GM23248 (cell line): ENCODE results near the gene RNF121. TPM values are rescaled to one million over a fixed set of nuclear protein-coding genes. Genes with fewer than 3 reads are reported as not detected.

Experiments
- DNase-seq: peaks from one replicate; pipeline ENCODE4 v3.0.0-alpha.2; 2015
- H2AFZ ChIP-seq: fragments of 200-600 bp; sonication (generic); 2 replicates; pipeline ENCODE4 v1.6.1; 2016; ENCODE audit warnings: antibody characterized with exemption
- H3F3A ChIP-seq: fragments of 200-600 bp; sonication (generic); 2 replicates; pipeline ENCODE4 v1.6.1; 2016; ENCODE audit warnings: mild to moderate bottlenecking, antibody characterized with exemption, mixed run types; ENCODE audit not compliant: insufficient read depth
- H3K27ac ChIP-seq: fragments of 200-600 bp; sonication (generic); 2 replicates; pipeline ENCODE4 v1.5.1; 2016; ENCODE audit warnings: mild to moderate bottlenecking
- H3K27me3 ChIP-seq: fragments of 200-600 bp; sonication (generic); replicated peaks from 2 replicates; pipeline ENCODE4 v1.6.1; 2016; ENCODE audit warnings: mild to moderate bottlenecking; ENCODE audit not compliant: insufficient read depth
- H3K36me3 ChIP-seq: fragments of 200-600 bp; sonication (generic); 2 replicates; pipeline ENCODE4 v1.6.1; 2016; ENCODE audit warnings: low read depth, mild to moderate bottlenecking
- H3K4me1 ChIP-seq: fragments of 200-600 bp; sonication (generic); 2 replicates; pipeline ENCODE4 v1.6.1; 2016; ENCODE audit warnings: mild to moderate bottlenecking; ENCODE audit not compliant: insufficient read depth
- H3K4me2 ChIP-seq: fragments of 200-600 bp; sonication (generic); one replicate; pipeline ENCODE4 v1.6.1; 2016; ENCODE audit warnings: mild to moderate bottlenecking; ENCODE audit not compliant: unreplicated experiment
- H3K4me3 ChIP-seq: fragments of 200-600 bp; sonication (generic); 2 replicates; pipeline ENCODE4 v1.5.1; 2016; ENCODE audit warnings: mild to moderate bottlenecking
- H3K79me2 ChIP-seq: fragments of 200-600 bp; sonication (generic); 2 replicates; pipeline ENCODE4 v1.6.1; 2016; ENCODE audit warnings: mild to moderate bottlenecking; ENCODE audit not compliant: insufficient read depth
- H3K9ac ChIP-seq: fragments of 200-600 bp; sonication (generic); 2 replicates; pipeline ENCODE4 v1.6.1; 2016; ENCODE audit warnings: mild to moderate bottlenecking
- H3K9me2 ChIP-seq: fragments of 200-600 bp; sonication (generic); 2 replicates; pipeline ENCODE4 v1.6.1; 2016; ENCODE audit warnings: mixed run types, mild to moderate bottlenecking, moderate library complexity; ENCODE audit not compliant: insufficient read depth
- H3K9me3 ChIP-seq: fragments of 200-600 bp; sonication (generic); one replicate; pipeline ENCODE4 v1.6.1; 2017; ENCODE audit warnings: low read depth
- H4K20me1 ChIP-seq: fragments of 200-600 bp; sonication (generic); 2 replicates; pipeline ENCODE4 v1.6.0; 2016; ENCODE audit not compliant: insufficient read depth
- EZH2 ChIP-seq: fragments of 200-600 bp; sonication (generic); IDR thresholded peaks from 2 replicates; pipeline ENCODE4 v1.6.1; 2018; ENCODE audit warnings: antibody characterized with exemption, mild to moderate bottlenecking; ENCODE audit not compliant: insufficient read depth, poor library complexity, severe bottlenecking
- EZH2phosphoT487 ChIP-seq: fragments of 200-600 bp; sonication (generic); IDR thresholded peaks from 2 replicates; pipeline ENCODE4 v1.6.1; 2018; ENCODE audit warnings: antibody characterized with exemption, moderate library complexity, mild to moderate bottlenecking, low read depth; ENCODE audit not compliant: insufficient read depth
- WGBS, 2 experiments: methylation state at CpG; one replicate each; pipeline ENCODE4 v1.1.6; 2015 to 2017; ENCODE audit warnings: low lambda C conversion rate in 2 of 2, low coverage in 1 of 2; ENCODE audit errors: missing lambda C conversion rate in 2 of 2; 5-methylcytosine and 5-hydroxymethylcytosine counted together
- in situ Hi-C: fragments of 300-500 bp; cut with MboI; formaldehyde crosslinking; loops from 2 replicates; pipeline ENCODE4 v1.15.0; 2020
- polyA plus RNA-seq: library from polyadenylated mRNA; unstranded; fragments of >200 nt; fragmentation: Nextera tagmentation; extraction: Ambion mirVana; gene quantifications from 2 replicates; pipeline ENCODE4 v1.2.1, GENCODE V29; 2016
- total RNA-seq: library from RNA; depleted of rRNA; stranded (reverse); fragments of >200 nt; shearing (Covaris generic); gene quantifications from 2 replicates; pipeline ENCODE4 v1.2.3, GENCODE V29; 2014

RNF121 gene
- total and polyA plus RNA-seq, 2 experiments from 2014 or later: 19.9 to 20.3 TPM

GRCh38 chr11:72005347-72006260, 76.8 kb downstream of the RNF121 start:
- H3K9me2 ChIP-seq: no peaks in the 10 kb centered on the region
- peaks cover 10% of the 10 kb centered on the region for H3K79me2 ChIP-seq
- no peaks in the 10 kb centered on the region for H3K4me1 ChIP-seq
- 85 to 88% methylated on average over 20 of the region's 20 CpGs for WGBS, 2 experiments
- no peak overlapping the region for H3K4me3 ChIP-seq
- H3K27me3 ChIP-seq: no peaks in the 10 kb centered on the region
- H3F3A ChIP-seq: peaks cover 52% of the 10 kb centered on the region
- H4K20me1 ChIP-seq: no peaks in the 10 kb centered on the region
- H3K36me3 ChIP-seq: peaks cover 41% of the 10 kb centered on the region; the same call in 1 of the 2 replicates
- DNase-seq: no peak
- TF ChIP-seq EZH2 (no peak), EZH2phosphoT487 (no peak)
- no peak overlapping the region for H2AFZ ChIP-seq
- H3K9me3 ChIP-seq: no peaks in the 10 kb centered on the region
- H3K4me2 ChIP-seq: no peak overlapping the region
- in situ Hi-C loops: no loop called here
- no peak overlapping the region for H3K9ac ChIP-seq
- no peak overlapping the region for H3K27ac ChIP-seq

- no peak for DNase-seq
- H3F3A ChIP-seq: peaks cover 52% of the 10 kb centered on the region
- no peak overlapping the region for H2AFZ ChIP-seq
- H3K9me3 ChIP-seq: no peaks in the 10 kb centered on the region
- H3K36me3 ChIP-seq: peaks cover 48% of the 10 kb centered on the region; the same call in 1 of the 2 replicates
- no peaks in the 10 kb centered on the region for H4K20me1 ChIP-seq
- no peak overlapping the region for H3K4me2 ChIP-seq
- H3K79me2 ChIP-seq: peaks cover 19% of the 10 kb centered on the region
- TF ChIP-seq EZH2phosphoT487 (no peak), EZH2 (no peak)
- no peaks in the 10 kb centered on the region for H3K9me2 ChIP-seq
- in situ Hi-C loops: no loop called here
- no peaks in the 10 kb centered on the region for H3K27me3 ChIP-seq
- H3K27ac ChIP-seq: no peak overlapping the region
- whole genome bisulfite sequencing, 2 experiments: 76 to 77% methylated on average over 8 of the region's 8 CpGs
- H3K4me3 ChIP-seq: no peak overlapping the region
- no peaks in the 10 kb centered on the region for H3K4me1 ChIP-seq
- no peak overlapping the region for H3K9ac ChIP-seq
These were observed 77.7 kb downstream of the RNF121 start for GRCh38 chr11:72006309-72007088.

DNA sequence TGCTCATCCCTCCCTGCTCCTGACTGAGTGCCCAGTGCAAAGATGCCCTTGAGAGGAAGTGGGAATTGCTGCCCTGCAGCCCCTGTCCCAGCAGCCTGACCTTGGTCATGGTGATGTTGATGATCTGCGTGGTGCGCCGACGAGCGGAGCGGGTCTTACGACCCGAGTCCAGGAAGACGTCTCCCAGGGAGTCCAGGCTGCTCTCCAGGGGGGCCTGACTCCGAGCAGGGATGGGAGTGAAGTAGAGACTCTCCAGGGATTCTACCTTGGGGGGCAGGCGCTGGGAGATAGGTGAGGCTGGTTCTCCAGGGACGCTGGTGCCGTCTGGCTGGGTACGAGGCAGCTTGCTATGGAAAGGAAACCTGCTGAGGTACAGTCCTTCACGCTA, 78.2 kb downstream of the RNF121 start:
- Histone ChIP-seq H3K27ac (no peak overlapping the region), H3K36me3 (peaks cover 53% of the 10 kb centered on the region; the same call in 1 of the 2 replicates), H3K79me2 (peaks cover 25% of the 10 kb centered on the region), H3K9ac (no peak overlapping the region), H4K20me1 (no peaks in the 10 kb centered on the region), H3K4me2 (no peak overlapping the region), H2AFZ (no peak overlapping the region), H3K4me1 (no peaks in the 10 kb centered on the region), H3K9me3 (no peaks in the 10 kb centered on the region), H3K9me2 (no peaks in the 10 kb centered on the region), H3K27me3 (no peaks in the 10 kb centered on the region), H3F3A (peaks cover 47% of the 10 kb centered on the region), H3K4me3 (no peak overlapping the region)
- TF ChIP-seq EZH2: no peak
- TF ChIP-seq EZH2phosphoT487: no peak
- DNase-seq: no peak
- WGBS, 2 experiments: 93 to 95% methylated on average over 15 of the region's 15 CpGs
- in situ Hi-C loops: no loop called here

GRCh38 chr11:72007587-72007986, 78.7 kb downstream of the RNF121 start:
- no peak overlapping the region for H3K4me2 ChIP-seq
- in situ Hi-C loops: no loop called here
- no peaks in the 10 kb centered on the region for H3K27me3 ChIP-seq
- no peaks in the 10 kb centered on the region for H3K4me1 ChIP-seq
- no peaks in the 10 kb centered on the region for H3K9me2 ChIP-seq
- WGBS, 2 experiments: 80% methylated on average over 5 of the region's 5 CpGs
- H3K27ac ChIP-seq: no peak overlapping the region
- DNase-seq: no peak
- H3K9me3 ChIP-seq: no peaks in the 10 kb centered on the region
- H3K79me2 ChIP-seq: peaks cover 30% of the 10 kb centered on the region
- no peaks in the 10 kb centered on the region for H4K20me1 ChIP-seq
- TF ChIP-seq EZH2phosphoT487 (no peak), EZH2 (no peak)
- peaks cover 42% of the 10 kb centered on the region for H3F3A ChIP-seq
- no peak overlapping the region for H2AFZ ChIP-seq
- peaks cover 58% of the 10 kb centered on the region; the same call in 1 of the 2 replicates for H3K36me3 ChIP-seq
- no peak overlapping the region for H3K9ac ChIP-seq
- no peak overlapping the region for H3K4me3 ChIP-seq
